GM18507 (cell line): Measurements from ENCODE around the gene STXBP4.
A peak's percentile ranks its signal among the peaks of the same experiment; 100 is the strongest.

Source experiments
- DNase-seq: peaks from one replicate; pipeline ENCODE4 v3.0.0; 2011; ENCODE audit warnings: low read depth; ENCODE audit not compliant: insufficient read length; ENCODE audit errors: extremely low spot score
- FAIRE-seq: peaks from 2 replicates; lab custom pipeline; 2011; peaks lifted over from hg19 to GRCh38; lab: Jason Lieb, UNC

The STXBP4 gene, protein sequence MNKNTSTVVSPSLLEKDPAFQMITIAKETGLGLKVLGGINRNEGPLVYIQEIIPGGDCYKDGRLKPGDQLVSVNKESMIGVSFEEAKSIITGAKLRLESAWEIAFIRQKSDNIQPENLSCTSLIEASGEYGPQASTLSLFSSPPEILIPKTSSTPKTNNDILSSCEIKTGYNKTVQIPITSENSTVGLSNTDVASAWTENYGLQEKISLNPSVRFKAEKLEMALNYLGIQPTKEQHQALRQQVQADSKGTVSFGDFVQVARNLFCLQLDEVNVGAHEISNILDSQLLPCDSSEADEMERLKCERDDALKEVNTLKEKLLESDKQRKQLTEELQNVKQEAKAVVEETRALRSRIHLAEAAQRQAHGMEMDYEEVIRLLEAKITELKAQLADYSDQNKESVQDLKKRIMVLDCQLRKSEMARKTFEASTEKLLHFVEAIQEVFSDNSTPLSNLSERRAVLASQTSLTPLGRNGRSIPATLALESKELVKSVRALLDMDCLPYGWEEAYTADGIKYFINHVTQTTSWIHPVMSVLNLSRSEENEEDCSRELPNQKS

GRCh38 chr17:54968262-54968987 lies at the start of gene STXBP4, which contains the start of gene COX11:
TSS of gene STXBP4 (plus strand) at chr17:54968765. CDS start at chr17:54986220, 17,455 bp downstream.
TSS of gene COX11 (minus strand) at chr17:54968654. CDS start at chr17:54968646, 8 bp downstream.
- DNase-seq (peak; percentile 84), FAIRE-seq (peak; percentile 93)

DNA sequence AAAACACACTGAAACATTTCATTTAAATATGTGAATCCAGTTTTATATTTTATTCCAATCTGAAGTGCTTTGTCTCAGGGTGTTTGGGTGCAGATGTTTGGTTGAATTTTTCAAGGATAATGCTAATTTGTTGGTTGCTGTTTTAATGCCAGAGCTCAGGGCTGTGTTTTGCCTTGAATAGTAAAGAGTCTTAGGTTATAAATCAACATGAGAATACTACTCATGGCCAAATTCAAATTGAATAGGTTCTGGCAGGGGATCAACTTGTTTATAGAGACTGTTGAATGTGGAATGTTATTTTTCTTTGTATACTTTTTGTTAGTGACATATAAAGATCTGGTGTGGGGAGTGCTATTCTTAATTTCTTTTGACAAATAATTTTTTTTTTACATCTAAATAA lies 49.1 kb upstream of the STXBP4 start:
- no peak for FAIRE-seq

GRCh38 chr17:54920819-54921218 lies 47.7 kb upstream of the STXBP4 start:
- DNase-seq = no peak
- no peak for FAIRE-seq

More for the DNA sequence above, 49.1 kb upstream of the STXBP4 start:
- no peak for DNase-seq

DNA sequence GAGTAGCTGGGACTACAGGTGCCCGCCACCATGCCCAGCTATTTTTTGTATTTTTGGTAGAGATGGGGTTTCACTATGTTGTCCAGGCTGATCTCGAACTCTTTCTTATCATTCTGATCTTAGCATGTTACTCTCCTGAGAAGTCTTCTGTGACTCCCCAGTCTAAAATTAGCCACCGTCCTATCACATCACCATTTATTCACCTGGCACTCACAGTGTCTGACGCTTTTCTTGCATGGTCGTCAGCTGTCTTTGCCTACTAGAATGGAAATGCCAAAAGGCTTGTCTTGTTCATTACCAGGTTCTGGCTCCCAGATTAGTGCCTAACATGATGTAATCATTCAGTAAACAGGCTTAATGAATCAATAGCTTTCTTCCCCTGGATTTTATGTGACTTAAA lies 44.2 kb upstream of the STXBP4 start:
- FAIRE-seq (no peak), DNase-seq (no peak)

DNA sequence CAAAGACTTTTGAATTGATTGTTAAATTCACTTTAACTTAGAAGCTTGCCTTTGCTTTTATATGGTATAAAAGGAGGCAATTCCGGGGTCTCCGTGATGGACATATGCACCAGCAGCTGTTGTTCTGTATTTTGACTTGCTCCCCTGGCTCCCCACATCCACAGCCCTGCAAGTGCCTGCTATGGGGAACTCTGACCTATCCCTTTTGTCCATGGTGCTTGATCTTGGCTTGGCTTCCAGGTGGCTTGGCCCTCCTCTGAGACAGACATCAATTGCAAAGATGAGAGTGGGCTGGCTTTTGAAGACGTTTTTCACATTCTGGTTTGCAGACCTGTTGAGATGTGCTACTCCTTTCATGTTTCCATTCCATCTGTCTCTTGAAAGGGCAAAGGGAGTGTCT lies 41.0 kb upstream of the STXBP4 start:
- FAIRE-seq (no peak), DNase-seq (no peak)

- no peak for FAIRE-seq
- DNase-seq = no peak
Observed at GRCh38 chr17:54932711-54933110, 35.9 kb upstream of the STXBP4 start.

GRCh38 chr17:54933921-54934320 lies 34.6 kb upstream of the STXBP4 start:
- no peak for FAIRE-seq
- no peak for DNase-seq

DNA sequence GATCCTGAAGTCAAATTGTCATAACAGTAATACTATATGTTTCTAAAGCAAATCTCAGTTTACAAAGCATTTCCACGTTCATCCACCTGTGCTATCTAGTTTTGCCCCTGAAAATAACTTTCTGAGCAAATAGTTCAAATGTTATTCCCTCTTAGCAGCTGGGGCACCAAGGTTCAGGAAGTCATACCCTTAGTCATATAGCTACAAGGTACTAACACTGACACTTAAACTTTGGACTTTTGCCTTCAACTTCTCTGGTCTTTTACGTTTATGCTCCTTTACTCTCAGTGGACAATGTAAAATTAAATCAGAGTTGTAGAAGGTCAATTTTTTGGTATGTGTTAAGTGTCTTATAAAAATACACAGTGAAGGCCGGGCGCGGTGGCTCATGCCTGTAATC lies 33.1 kb upstream of the STXBP4 start:
- no peak for FAIRE-seq

GRCh38 chr17:54937018-54937417 lies 31.5 kb upstream of the STXBP4 start:
- FAIRE-seq (no peak), DNase-seq (no peak)

More for the DNA sequence above, 33.1 kb upstream of the STXBP4 start:
- no peak for DNase-seq

- FAIRE-seq = no peak
- no peak for DNase-seq
Observed at GRCh38 chr17:54937426-54937825, 31.1 kb upstream of the STXBP4 start.

- DNase-seq (no peak), FAIRE-seq (no peak)
Observed at GRCh38 chr17:54941285-54941684, 27.3 kb upstream of the STXBP4 start.

GRCh38 chr17:54944796-54945195 lies 23.8 kb upstream of the STXBP4 start:
- FAIRE-seq = no peak
- DNase-seq = no peak

DNA sequence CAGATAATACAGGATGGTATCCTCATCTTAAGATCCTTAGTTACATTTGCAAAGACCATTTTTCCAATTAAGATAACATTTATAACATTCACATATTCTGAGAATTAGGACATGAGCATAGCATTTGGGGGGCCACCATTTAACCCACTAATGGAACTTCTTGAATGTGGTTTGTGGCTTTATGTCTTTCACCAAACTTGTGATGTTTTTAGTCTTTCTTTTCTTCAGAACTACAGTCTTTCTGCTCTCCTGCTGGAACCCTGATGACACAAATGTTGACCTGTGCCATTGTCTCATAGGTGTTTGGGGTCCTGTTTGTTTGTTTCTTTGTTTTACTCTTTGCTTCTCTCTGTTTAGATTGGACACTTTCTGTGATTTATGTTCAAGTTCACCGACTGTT lies 23.3 kb upstream of the STXBP4 start:
- DNase-seq (no peak), FAIRE-seq (no peak)

DNA sequence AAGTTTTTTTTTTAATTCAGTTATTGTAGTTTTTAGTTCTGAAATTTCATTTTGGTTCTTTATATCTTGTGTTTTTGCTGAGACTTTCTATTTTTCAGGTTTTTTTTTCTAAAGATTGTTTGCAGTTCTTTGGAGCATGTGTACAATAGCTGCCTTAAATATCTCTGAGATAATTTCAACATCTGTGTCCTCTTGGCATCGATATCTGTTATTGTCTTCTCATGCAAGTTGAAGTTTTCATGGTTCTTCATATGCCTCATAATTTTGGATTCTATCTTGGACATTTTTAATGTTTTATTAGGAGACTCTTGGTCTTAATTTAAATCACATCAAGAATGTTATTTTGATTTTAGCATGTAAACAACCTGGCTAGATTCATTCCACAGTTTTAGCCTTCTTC lies 22.9 kb upstream of the STXBP4 start:
- no peak for FAIRE-seq
- no peak for DNase-seq

DNA sequence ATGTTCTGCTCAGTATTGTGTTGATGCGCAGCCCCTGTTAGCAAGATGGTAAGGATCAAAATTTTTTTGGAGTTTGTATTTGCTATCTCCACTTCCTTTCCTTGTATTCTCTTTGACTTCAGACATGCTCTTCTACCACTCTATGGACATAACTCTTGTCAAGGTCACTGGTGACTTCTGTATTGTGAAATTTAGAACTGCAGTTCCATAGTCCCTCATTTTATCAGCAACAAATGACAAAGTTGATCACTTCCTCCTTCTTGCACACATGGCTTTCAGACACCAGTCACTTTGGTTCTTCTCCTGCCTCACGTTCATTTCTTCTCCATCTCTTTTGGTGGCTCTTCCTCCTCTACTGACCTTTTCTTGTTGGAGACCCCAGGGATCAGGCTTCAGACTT lies 21.2 kb upstream of the STXBP4 start:
- FAIRE-seq (no peak), DNase-seq (no peak)

DNA sequence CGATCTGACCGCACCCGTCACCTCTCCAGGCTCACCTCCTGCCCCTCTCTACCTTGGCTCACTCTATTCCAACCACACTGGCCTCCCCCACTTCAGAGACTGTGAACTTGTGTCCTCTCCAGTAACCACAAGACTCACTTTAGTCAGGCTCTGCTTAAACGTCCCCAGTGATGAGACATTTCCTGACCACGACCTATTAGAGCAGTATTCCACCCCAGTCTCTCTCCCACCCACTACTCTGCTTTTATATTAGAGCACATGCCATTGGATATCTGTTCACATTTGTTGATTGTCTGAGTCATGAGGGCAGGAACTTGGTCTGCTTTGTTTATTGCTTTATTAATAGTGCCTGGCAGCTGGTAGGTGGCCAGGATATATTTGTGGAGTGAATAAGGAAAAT lies 20.2 kb upstream of the STXBP4 start:
- DNase-seq (no peak), FAIRE-seq (no peak)

- DNase-seq (no peak), FAIRE-seq (no peak)
Observed at GRCh38 chr17:54950116-54950515, 18.4 kb upstream of the STXBP4 start.

DNA sequence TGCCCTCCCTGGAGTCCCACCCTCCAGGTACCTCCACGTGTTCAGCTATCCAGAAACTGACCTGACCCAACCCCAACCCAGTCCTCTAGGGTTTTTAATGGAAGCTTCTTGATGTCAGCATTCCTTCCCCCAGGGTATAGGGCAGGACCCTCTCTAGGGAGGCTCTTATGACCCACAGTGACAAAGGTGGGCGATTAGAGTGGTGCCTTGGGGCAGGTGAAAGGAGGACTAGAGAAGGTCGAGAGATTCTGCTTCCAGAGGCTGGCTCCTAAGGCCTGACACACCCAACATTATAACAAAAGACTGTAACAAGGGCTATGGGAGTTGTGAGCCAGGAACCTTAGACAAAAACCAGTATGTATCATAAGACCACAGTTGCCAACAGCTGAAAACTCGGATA lies 17.3 kb upstream of the STXBP4 start:
- FAIRE-seq (no peak), DNase-seq (no peak)

- DNase-seq (no peak), FAIRE-seq (no peak)
Observed at GRCh38 chr17:54956791-54957190, 11.8 kb upstream of the STXBP4 start.

GRCh38 chr17:54967621-54968261 lies 824 bp upstream of the STXBP4 start:
- FAIRE-seq (no peak), DNase-seq (no peak)
